K562 (cell line): ENCODE results near the gene IL13. TPM values are rescaled to one million over a fixed set of nuclear protein-coding genes. Genes with fewer than 3 reads are reported as not detected.
A peak's percentile ranks its signal among the peaks of the same experiment; 100 is the strongest.

ENCODE experiments used
- ATAC-seq: fragments of 200-7000 bp; cut with Tn5 transposase; 3 replicates; pipeline ENCODE4 v1.9.1; 2020; ENCODE audit warnings: moderate library complexity
- BruUV-seq: library from RNA; stranded (reverse); fragments of 400-500 nt; replicated peaks from 2 replicates; lab custom pipeline; 2021; lab: Mats Ljungman, UMichigan
- CTCF ChIA-PET: fragments of 300-600 bp; formaldehyde crosslinking; extraction: SDS; loops from one replicate; lab custom pipeline; 2021; ENCODE audit warnings: low intra/inter-chr PET ratio; lab: Yijun Ruan, JAX
- POLR2A ChIA-PET: fragments of 300-600, 350-650 bp; sonication (Branson Sonifier 250); formaldehyde crosslinking; extraction: SDS; loops from one replicate; lab custom pipeline; 2021; ENCODE audit warnings: antibody characterized with exemption, inconsistent platforms; lab: Yijun Ruan, JAX
- DNase-seq, 4 experiments: peaks; one replicate each; pipeline versions ENCODE4 v3.0.0 to v3.0.0-alpha.2; 2011 to 2018; ENCODE audit warnings: low spot score in 3 of 4, mixed read lengths in 3 of 4; ENCODE audit errors: extremely low read depth in 1 of 4
- FAIRE-seq: peaks from 2 replicates; lab custom pipeline; 2011; peaks lifted over from hg19 to GRCh38; lab: Jason Lieb, UNC
- H2AFZ ChIP-seq: 2 replicates; pipeline ENCODE4 v1.6.0; 2011; ENCODE audit warnings: low read depth, low read length, control low read depth, inconsistent platforms
- H3K27ac ChIP-seq: fragments of 200-600 bp; 3 replicates; pipeline ENCODE4 v1.8.0; 2011; ENCODE audit warnings: low read depth, mild to moderate bottlenecking, control low read depth, inconsistent platforms, low read length, moderate library complexity, mixed read lengths; ENCODE audit errors: extremely low read depth
- H3K27me3 ChIP-seq, 2 experiments: fragments of 300-600 bp in 1 of 2; 2 replicates in 1 of 2; 3 replicates in 1 of 2; pipeline versions ENCODE4 v1.6.0 to v1.8.0; 2011; ENCODE audit warnings: inconsistent platforms in 2 of 2, low read length in 2 of 2, mild to moderate bottlenecking in 1 of 2, mixed read lengths in 1 of 2, moderate library complexity in 1 of 2; ENCODE audit not compliant: control insufficient read depth in 2 of 2, insufficient read depth in 2 of 2
- H3K36me3 ChIP-seq: fragments of 300-600 bp; 3 replicates; pipeline ENCODE4 v1.8.0; 2011; ENCODE audit warnings: mild to moderate bottlenecking, low read length, inconsistent platforms; ENCODE audit not compliant: control insufficient read depth, insufficient read depth
- H3K4me1 ChIP-seq, 2 experiments: fragments of 200-600 bp in 1 of 2; replicated peaks in 1 of 2; 2 replicates in 1 of 2; 3 replicates in 1 of 2; pipeline versions ENCODE4 v1.5.1 to v1.8.0; 2011; ENCODE audit warnings: inconsistent platforms in 2 of 2, low read length in 2 of 2, mild to moderate bottlenecking in 1 of 2, mixed read lengths in 1 of 2, moderate library complexity in 1 of 2; ENCODE audit not compliant: control insufficient read depth in 2 of 2, insufficient read depth in 2 of 2
- H3K4me2 ChIP-seq: 2 replicates; pipeline ENCODE4 v1.6.1; 2011; ENCODE audit warnings: low read length, control low read depth, inconsistent platforms, mixed read lengths; ENCODE audit not compliant: insufficient read depth
- H3K4me3 ChIP-seq: fragments of 200-600 bp; sonication (generic), shearing (Covaris generic); 2 replicates; pipeline ENCODE4 v1.5.1; 2016; ENCODE audit warnings: control low read depth, inconsistent platforms
- H3K79me2 ChIP-seq: fragments of 200-600 bp; 3 replicates; pipeline ENCODE4 v1.8.0; 2011; ENCODE audit warnings: low read length, inconsistent platforms; ENCODE audit not compliant: control insufficient read depth, insufficient read depth
- H3K9ac ChIP-seq, 2 experiments: 2 replicates each; pipeline versions ENCODE4 v1.6.0 to v1.6.1; 2011; ENCODE audit warnings: low read depth in 2 of 2, low read length in 2 of 2, control low read depth in 1 of 2, inconsistent platforms in 1 of 2, mild to moderate bottlenecking in 1 of 2, mixed read lengths in 1 of 2; ENCODE audit not compliant: insufficient read depth in 1 of 2
- H3K9me1 ChIP-seq: one replicate; pipeline ENCODE4 v1.6.0; 2011; ENCODE audit warnings: inconsistent platforms, mild to moderate bottlenecking, low read length, moderate library complexity; ENCODE audit not compliant: control insufficient read depth, insufficient read depth
- H3K9me3 ChIP-seq: replicated peaks from 2 replicates; pipeline ENCODE4 v1.5.1; 2011; ENCODE audit warnings: low read depth, low read length, inconsistent platforms; ENCODE audit not compliant: control insufficient read depth, insufficient read depth
- H4K20me1 ChIP-seq: replicated peaks from 2 replicates; pipeline ENCODE4 v1.6.1; 2011; ENCODE audit warnings: low read length, inconsistent platforms, mixed read lengths; ENCODE audit not compliant: control insufficient read depth, insufficient read depth
- E2F6 ChIP-seq, 2 experiments: IDR thresholded peaks; 2 replicates each; pipeline ENCODE4 v1.6.1; 2011; ENCODE audit warnings: borderline replicate concordance in 1 of 2, control low read depth in 1 of 2, low read depth in 1 of 2, low read length in 1 of 2, mild to moderate bottlenecking in 1 of 2, mixed read lengths in 1 of 2, moderate library complexity in 1 of 2; ENCODE audit not compliant: insufficient read depth in 1 of 2, insufficient read length in 1 of 2, poor library complexity in 1 of 2, severe bottlenecking in 1 of 2; ENCODE audit errors: extremely low read depth in 1 of 2
- ELF4 ChIP-seq: fragments of 450-650 bp; formaldehyde crosslinking; IDR thresholded peaks from 2 replicates; pipeline ENCODE4 v1.4.0; 2022; ENCODE audit warnings: missing genetic modification characterization
- ID3 ChIP-seq, 2 experiments: fragments of 250-450 bp in 1 of 2; fragments of 450-650 bp in 1 of 2; sonication (Bioruptor Pico) in 1 of 2; IDR thresholded peaks; 2 replicates each; pipeline versions ENCODE4 v1.6.1 to v1.8.0; 2016 to 2021; ENCODE audit warnings: mild to moderate bottlenecking in 2 of 2, moderate library complexity in 2 of 2, missing compliant biosample characterization in 1 of 2, missing genetic modification characterization in 1 of 2
- KAT7 ChIP-seq: sonication (generic); formaldehyde crosslinking; IDR thresholded peaks from 2 replicates; pipeline ENCODE4 v1.8.0; 2022; ENCODE audit warnings: missing genetic modification reagents, mild to moderate bottlenecking, borderline replicate concordance
- TFAP4 ChIP-seq: sonication (generic); formaldehyde crosslinking; IDR thresholded peaks from 2 replicates; pipeline ENCODE4 v1.8.0; 2022; ENCODE audit warnings: missing genetic modification reagents, mild to moderate bottlenecking, moderate library complexity, borderline replicate concordance
- ZBTB1 ChIP-seq: sonication (generic); formaldehyde crosslinking; IDR thresholded peaks from 2 replicates; pipeline ENCODE4 v1.8.1; 2023; ENCODE audit warnings: missing genetic modification reagents, low read depth, mild to moderate bottlenecking, borderline replicate concordance
- ZNF584 ChIP-seq: fragments of 200-800 bp; sonication (Bioruptor generic); IDR thresholded peaks from 2 replicates; pipeline ENCODE4 v1.6.1; 2016; ENCODE audit warnings: low read depth, mild to moderate bottlenecking, missing genetic modification characterization, missing compliant biosample characterization
- ZNF609 ChIP-seq: sonication (generic); formaldehyde crosslinking; IDR thresholded peaks from 2 replicates; pipeline ENCODE4 v1.8.1; 2023; ENCODE audit warnings: missing genetic modification reagents, mild to moderate bottlenecking, borderline replicate concordance
- ZNF785 ChIP-seq: fragments of 250-450 bp; sonication (Bioruptor Pico); IDR thresholded peaks from 2 replicates; pipeline ENCODE4 v1.4.0; 2020; ENCODE audit warnings: mild to moderate bottlenecking
- WGBS: fragments of 100-300 bp; shearing (Covaris generic); methylation state at CpG from one replicate; pipeline ENCODE4 v1.1.6; 2016; ENCODE audit warnings: low coverage, mixed read lengths; ENCODE audit not compliant: insufficient coverage; ENCODE audit errors: missing lambda C conversion rate; 5-methylcytosine and 5-hydroxymethylcytosine counted together
- in situ Hi-C: fragments of 300-500 bp; cut with MboI; formaldehyde crosslinking; loops from 4 replicates; pipeline ENCODE4 v1.15.0; 2018; ENCODE audit warnings: inconsistent platforms, mixed read lengths
- intact Hi-C: fragments of 100-400 bp; cut with micrococcal nuclease; formaldehyde crosslinking; loops from 2 replicates; pipeline ENCODE4 v1.14.2; 2022
- polyA plus RNA-seq, 8 experiments: library from polyadenylated mRNA; depleted of rRNA in 4 of 8; stranded (reverse) in 5 of 8; unstranded in 3 of 8; fragments of >200 nt; fragmentation: Nextera tagmentation in 2 of 8; fragmentation: Illumina TruSeq in 1 of 8; extraction: Ambion mirVana in 2 of 8; extraction: Trizol in 1 of 8; gene quantifications; 2 replicates each; pipeline versions ENCODE4 v1.2.1 to v1.2.3, GENCODE V29; 2011 to 2014; ENCODE audit warnings: inconsistent platforms in 1 of 8, missing spikeins in 1 of 8
- total RNA-seq, 7 experiments: library from RNA; depleted of rRNA in 6 of 7; stranded (reverse); fragments of >200 nt in 6 of 7; fragmentation: Illumina TruSeq in 2 of 7; extraction: Trizol in 2 of 7; gene quantifications; 2 replicates each; pipeline versions ENCODE4 v1.2.1 to v1.2.3, GENCODE V29; 2011 to 2021; ENCODE audit warnings: low replicate concordance in 1 of 7

The IL13 gene
- total and polyA plus RNA-seq, 9 of the 15 experiments (the other 6 are each of a cell fraction or from before 2014, with no cell fraction given) = not detected

- no peaks in the 10 kb centered on the region for H3K27me3 ChIP-seq
- H4K20me1 ChIP-seq = no peaks in the 10 kb centered on the region
- ATAC-seq = peak; percentile 58
- POLR2A ChIA-PET = interaction anchor here (0.9 to 2.5 kb wide), 6 partner anchors 11 to 167 kb away, joined by 3 to 12 read pairs (median 4); partner anchors contain the start of genes IL4 and SHROOM1
- H3K27ac ChIP-seq = peak overlapping the region; percentile 81
- peak overlapping the region; percentile 61 for H3K4me2 ChIP-seq
- no peaks in the 10 kb centered on the region for H3K9me1 ChIP-seq
- no peak overlapping the region for H3K4me3 ChIP-seq
- FAIRE-seq = peak; percentile 72
- H3K9me3 ChIP-seq = no peaks in the 10 kb centered on the region
- intact Hi-C loops (loop anchor here (5.0 kb wide), 2 partner anchors 74 to 159 kb away; partner anchors contain the start of gene KIF3A), in situ Hi-C loops (no loop called here)
- CTCF ChIA-PET = no interaction called here
- H3K9ac ChIP-seq = peak overlapping the region; percentile 58 to 81
- H3K36me3 ChIP-seq = no peaks in the 10 kb centered on the region
- peaks cover 63 to 81% of the 10 kb centered on the region in 2 experiments for H3K4me1 ChIP-seq
- H2AFZ ChIP-seq = peak overlapping the region; percentile 94
- peak; percentile 63 to 71 (median 65) for DNase-seq
- WGBS = 43% methylated on average over 25 of the region's 25 CpGs
- no peaks in the 10 kb centered on the region for H3K79me2 ChIP-seq
- BruUV-seq = no TSS peak
- TF ChIP-seq ZBTB1 (CRISPR knock-in tag) (no peak), TFAP4 (CRISPR knock-in tag) (peak; percentile 73; the same call in 1 of the 2 replicates), ID3 (CRISPR knock-in tag; IDR thresholded peaks at IDR 0.05) (no peak), ID3 (tag; IDR thresholded peaks at IDR 0.05) (peak; percentile 45), ZNF609 (CRISPR knock-in tag) (no peak), ZNF584 (CRISPR knock-in tag) (no peak), ELF4 (no peak), E2F6 (IDR thresholded peaks at IDR 0.05; ENCODE audit: borderline replicate concordance in 1 of 2, extremely low read depth in 1 of 2, insufficient read depth in 1 of 2, insufficient read length in 1 of 2, low read depth in 1 of 2, low read length in 1 of 2, poor library complexity in 1 of 2, severe bottlenecking in 1 of 2) (peak in 1 of 2 experiments; percentile 27), KAT7 (no peak; the same call in 1 of the 2 replicates), ZNF785 (CRISPR knock-in tag) (no peak)
Observed at GRCh38 chr5:132662925-132663770, 5.2 kb downstream of the IL13 start.
